ENCODE measurements around the gene NOD1.

- peak; percentile 62 for TF ChIP-seq CTCF (conservative IDR thresholded peaks at IDR 0.05)
- no peak for TF ChIP-seq ZFX (IDR thresholded peaks at IDR 0.05)
These were observed 65.6 kb downstream of the NOD1 start for GRCh38 chr7:30412782-30413504.
